Bladder microvascular endothelial cell (primary cell): ENCODE measurements around the gene TXNDC17. TPM values are rescaled to one million over a fixed set of nuclear protein-coding genes. Genes with fewer than 3 reads are reported as not detected.

Experiments
- total RNA-seq: library from RNA; depleted of rRNA; stranded (reverse); fragments of >200 nt; gene quantifications from 2 replicates; pipeline ENCODE4 v1.2.3, GENCODE V29; 2014

The TXNDC17 gene
- total RNA-seq, result 47.5 and 77.1 TPM in 2 replicates

GRCh38 chr17:6640536-6641246 lies at the start of gene TXNDC17, which contains the start of gene KIAA0753:
TSS of gene TXNDC17 (plus strand) at chr17:6641060. CDS start at chr17:6641083, 23 bp downstream.
TSS of gene KIAA0753 (minus strand) at chr17:6640711. CDS start at chr17:6635103, 5,608 bp downstream.

GRCh38 chr17:6651354-6651918 lies 10.6 kb downstream of the TXNDC17 start, which contains the start of the genes C17orf100 and MED31:
TSS of gene C17orf100 (plus strand) at chr17:6651762. CDS start at chr17:6651914, 152 bp downstream.
TSS of gene MED31 (minus strand) at chr17:6651605. CDS start at chr17:6651528, 77 bp downstream.

Other genes with a start within 250 kb of the TXNDC17 start
- not detected in 2 replicates for gene AIPL1, start 205.9 kb upstream of the TXNDC17 start, total RNA-seq
- 16.3 and 32.2 TPM in 2 replicates for gene PIMREG, start 196.6 kb upstream of the TXNDC17 start, total RNA-seq
- 0.13 and 0.16 TPM in 2 replicates for gene PITPNM3, start 84.5 kb upstream of the TXNDC17 start, total RNA-seq
- gene KIAA0753, start 349 bp upstream of the TXNDC17 start, total RNA-seq, result 8.9 and 11.8 TPM in 2 replicates
- gene MED31, start 10.5 kb downstream of the TXNDC17 start, total RNA-seq, result 7.8 and 10.6 TPM in 2 replicates
- gene C17orf100, start 10.7 kb downstream of the TXNDC17 start, total RNA-seq, result 0.16 and 0.31 TPM in 2 replicates
- 0.19 TPM in 1 of 2 replicates, not detected in the other for gene SLC13A5, start 72.3 kb downstream of the TXNDC17 start, total RNA-seq
- 21.0 and 33.1 TPM in 2 replicates for gene XAF1, start 115.0 kb downstream of the TXNDC17 start, total RNA-seq
- under 0.01 and 7.1 TPM in 2 replicates for gene FBXO39, start 135.2 kb downstream of the TXNDC17 start, total RNA-seq
- gene TEKT1, start 190.7 kb downstream of the TXNDC17 start, total RNA-seq, result not detected in 2 replicates